Right kidney (tissue), 1 donor: Measurements from ENCODE around the gene KIF12.
"Not testable (repeated sequence)": the region's sequence is repeated elsewhere in the genome, so short reads cannot be mapped to it uniquely, and the experiment has no call there.

Experiments used
- DNase-seq: peaks from one replicate; pipeline ENCODE4 v3.0.0-alpha.2; 2016

Gene KIF12

DNA sequence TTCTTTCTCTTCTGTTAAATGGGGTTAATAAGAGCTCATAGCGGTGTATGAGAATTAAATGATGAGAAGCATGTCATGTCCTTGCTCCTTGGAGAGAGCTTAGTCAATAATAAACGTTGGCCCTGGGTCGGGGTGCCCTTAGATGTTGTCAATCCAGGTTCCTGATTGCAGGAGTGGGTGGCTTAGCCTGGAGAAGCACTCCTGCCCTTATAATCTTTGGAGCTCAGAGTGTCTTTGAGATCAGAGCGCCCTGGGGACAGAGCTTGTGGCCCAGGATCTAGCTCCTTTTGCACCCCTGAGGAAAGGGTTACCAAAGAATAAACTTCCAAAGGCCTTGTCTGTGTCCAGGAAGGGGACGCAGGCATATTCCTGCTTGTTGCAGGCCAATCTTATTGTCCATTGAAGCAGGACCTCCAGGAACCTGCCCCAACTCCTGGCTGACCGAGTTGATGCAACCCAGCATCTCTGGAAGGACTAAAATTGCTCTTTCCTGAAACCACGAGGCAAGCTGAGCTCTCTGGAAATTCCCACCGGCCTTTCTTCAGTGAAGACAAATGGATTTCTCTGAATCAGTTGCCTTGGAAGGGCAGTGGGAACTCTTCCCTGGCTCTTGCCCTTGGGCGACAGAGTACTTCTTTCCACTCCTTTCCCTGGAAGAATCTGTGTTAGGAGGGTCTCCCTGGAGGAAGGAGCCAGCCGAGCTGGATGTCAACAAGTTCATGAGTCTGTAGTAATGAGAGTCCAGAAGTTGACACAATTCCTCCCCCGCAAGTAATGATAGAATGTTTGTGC, 14.6 kb downstream of the KIF12 start:
- no peak for DNase-seq

DNA sequence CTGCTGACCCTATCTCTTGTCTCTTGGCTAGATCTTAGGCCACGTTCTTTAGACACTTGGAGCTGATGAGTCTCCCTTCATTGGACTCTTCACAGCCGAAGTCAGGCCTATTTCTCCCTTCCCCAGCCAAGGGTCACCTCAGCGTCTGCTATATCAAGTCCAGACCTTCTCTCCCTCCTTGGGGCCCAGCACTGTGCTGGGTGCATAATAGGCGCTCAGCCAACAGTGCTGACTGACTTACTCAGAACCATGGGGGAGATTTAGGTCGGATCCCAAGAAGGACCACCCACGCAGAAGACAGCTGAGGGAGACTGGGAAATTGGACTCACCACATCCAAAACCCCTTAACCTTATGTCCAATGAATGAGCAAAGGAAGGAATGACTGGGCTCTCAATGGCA, 15.4 kb downstream of the KIF12 start:
- DNase-seq, result no peak

DNA sequence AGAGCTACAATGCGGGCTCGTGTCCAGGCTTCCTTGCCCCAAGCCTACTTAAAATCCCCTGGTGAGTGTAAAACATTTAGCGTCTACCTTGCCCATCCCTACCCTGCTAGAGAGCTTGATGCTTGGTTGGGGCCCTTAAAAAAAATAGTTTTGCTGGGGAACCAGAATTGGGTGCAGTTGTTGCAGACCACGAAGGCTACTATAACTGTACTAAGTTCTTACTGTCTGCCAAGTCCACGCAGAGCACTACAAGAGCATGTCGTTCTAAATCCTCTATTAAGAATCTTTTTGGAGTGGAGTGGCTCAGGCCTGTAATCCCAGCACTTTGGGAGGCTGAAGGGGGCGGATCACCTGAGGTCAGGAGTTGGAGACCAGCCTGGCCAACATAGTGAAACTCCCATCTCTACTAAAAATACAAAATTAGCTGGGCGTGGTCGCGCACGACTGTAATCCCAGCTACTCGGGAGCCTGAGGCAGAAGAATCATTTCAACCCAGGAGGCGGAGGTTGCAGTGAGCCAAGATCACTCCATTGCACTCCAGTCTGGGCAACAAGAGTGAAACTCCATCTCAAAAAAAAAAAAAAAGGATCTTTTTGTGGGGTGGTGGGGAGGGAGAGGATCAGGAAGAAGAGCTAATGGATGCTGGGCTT, 16.2 kb downstream of the KIF12 start:
- DNase-seq, result not testable (repeated sequence)

DNA sequence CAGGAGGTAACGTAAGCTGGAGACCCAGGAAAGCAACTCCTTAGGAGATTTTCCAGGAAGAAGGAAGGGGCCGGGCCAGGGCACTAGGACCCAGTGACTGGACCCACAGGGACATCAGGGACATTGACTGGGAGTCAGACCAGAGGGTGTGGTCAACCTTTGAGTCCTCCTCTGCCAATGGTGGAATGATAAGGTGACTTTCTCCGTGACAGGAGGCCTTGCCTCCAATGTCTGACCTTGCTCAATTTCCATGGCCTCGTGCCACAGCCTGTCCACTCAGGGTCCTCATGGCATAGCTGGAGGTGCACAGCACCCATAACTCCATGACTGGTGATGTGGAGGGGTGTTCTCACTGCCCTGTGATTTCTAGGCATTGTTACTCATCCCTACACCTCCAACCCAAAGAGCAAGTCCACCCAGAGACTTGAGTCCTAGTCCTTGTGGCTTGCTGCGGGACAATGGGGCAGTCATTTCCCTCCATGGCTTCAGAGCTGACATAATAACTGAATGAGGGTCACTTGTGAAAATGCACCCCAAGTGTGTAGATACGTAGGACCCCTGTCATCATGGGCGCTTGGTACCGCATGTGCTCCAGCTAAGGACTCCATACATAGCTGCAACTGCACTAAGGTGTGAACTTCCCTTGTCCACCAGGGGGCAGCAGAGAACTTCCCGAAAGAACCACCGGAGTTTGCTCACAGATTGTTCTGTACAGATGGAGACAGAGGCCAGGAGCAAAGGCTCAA, 16.9 kb downstream of the KIF12 start:
- DNase-seq, result peak; percentile 69

DNA sequence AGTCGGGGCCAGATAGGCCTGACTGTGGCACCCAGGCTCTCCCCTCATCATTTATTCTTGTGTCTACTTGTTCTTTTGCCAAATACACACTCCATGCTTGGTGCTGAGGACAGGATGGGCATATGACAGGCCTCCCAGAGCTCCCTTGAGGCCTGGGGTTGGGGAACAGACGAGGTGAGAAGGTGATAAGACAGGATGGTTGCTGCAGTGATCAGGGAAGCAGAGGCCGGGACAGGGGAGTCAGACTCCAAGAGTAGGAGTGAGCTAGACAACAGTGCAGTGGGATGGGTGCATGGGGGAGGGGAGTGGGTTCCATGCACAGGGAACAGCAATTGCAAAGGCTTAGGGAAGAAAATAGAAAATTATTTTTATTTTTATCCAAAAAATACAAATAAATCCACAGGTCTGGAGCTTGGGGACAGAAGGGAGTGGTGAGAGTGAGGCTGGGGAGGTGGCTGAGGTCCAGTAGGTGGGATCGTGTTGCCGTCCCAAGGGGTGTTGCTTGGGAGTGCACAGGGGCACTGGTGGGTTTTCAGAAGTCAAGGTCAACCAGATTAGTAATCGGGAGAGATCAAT, 17.6 kb downstream of the KIF12 start:
- no peak for DNase-seq

DNA sequence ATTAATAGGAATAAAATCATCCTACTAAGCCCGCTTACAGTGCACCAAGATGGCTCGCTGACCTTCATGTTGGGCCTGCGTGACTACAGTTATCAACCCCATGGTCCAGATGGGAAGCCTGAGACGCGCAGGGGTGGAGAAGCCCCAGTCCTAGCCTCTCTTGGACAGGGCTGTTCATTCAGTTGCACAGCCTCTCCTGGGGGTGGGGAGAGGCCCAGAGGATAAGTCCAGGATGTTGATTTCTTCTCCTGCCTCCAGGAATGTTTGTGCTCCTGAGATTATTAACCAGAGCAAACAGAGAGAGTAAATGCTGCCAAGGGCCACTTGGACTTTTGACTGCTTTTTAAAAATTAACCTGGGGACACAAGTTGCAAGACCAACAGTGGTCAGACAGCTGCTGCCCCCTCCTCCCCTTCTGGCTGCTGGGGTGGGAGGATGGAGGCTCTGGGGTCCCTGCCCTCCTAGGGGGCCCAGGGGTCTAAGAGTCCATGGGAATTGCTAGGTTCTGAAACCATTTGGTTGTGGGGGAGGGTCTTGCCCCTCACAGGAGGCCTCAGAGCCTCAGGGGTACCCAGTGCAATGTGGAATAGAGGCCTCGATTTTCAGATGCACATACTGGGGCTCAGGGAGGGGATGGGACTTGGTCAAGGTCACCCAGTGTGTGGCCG, 18.2 kb downstream of the KIF12 start:
- peak; percentile 58 for DNase-seq

DNA sequence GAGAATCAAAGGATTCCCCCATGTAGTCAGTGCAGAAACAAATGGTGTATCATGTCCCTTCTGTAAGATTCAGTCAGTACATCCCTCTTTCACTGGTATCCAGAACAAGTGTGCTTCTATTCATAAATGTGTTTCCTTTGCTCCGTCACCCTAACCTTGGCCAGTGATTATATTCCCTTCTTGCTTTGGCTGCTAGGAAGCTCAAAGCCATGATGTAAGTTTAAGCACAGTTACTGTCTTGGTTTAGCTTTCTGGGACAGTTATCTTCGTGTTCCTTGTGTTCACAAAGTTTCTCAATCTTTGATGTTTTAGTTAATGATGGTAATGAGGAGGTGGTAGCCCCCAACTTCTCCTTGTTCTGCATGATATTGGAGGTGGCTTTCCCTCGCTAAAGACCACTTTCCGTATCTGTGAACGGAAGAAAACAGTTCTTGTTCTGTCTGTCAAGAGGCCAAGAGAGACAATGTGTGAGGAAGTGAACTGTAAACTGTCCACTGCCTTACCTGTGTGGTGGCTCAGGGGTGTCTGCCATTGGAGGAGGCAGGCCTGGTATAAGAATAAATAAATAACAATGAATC, 18.8 kb downstream of the KIF12 start:
- no peak for DNase-seq

DNA sequence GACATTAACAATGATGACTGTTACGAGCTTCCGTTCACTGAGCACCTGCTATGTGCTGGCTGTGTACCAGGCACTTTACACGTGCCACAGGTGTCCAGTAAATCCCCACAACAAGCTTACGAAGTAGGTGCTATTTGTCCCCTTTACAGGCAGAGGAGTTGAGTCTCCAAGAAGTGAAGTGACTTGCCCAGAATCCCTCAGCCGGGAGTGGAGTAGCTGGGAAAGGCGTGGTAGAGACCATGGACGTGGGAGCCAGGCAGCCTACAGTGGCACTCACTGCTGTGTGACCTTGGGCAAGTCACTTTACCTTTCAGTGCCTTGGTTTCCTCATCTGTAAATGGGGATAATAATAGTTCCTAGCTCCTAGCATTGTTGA, 20.3 kb downstream of the KIF12 start:
- no peak for DNase-seq

DNA sequence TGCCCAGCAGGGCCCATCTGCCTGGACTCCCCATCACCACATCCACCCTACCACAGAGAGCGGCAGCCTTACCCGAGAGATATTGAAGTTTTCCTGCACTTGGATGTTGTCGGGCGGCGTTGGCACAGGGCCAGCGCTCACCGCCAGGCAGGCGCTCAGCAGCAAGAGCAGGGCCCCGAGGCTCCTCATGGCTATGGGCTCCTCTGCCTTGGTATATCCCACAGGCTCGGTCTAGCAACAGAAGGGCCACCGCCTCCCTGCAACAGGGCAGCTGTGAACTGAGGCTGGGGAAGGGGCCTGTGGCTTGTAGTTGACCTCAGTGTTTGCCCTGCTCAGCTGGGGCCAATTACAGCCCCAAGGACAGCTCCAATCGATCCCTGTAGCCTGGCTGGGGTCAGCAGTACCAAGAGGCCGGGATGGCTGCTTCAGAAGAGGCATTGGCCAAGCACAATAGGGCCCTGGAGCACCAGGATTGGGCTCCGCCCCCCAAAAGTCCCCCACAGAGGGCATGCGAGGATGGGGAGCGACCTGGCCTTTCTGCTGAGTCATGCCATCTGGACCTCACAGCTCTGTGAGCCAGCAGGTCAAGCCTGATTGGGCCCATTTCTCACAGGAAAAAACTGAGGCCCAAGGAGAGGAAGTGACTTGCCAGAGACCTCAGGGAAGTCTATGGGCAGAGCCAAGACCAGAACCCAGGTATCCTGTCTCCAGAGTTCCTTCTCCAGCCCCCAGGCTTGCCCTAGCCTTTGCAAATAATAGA, 20.9 kb downstream of the KIF12 start, which contains the start of gene AMBP:
AMBP (minus strand) TSS at position 280 of the 760 bp plus-strand sequence; CDS start at position 189, 91 bp downstream.
- DNase-seq, result no peak

DNA sequence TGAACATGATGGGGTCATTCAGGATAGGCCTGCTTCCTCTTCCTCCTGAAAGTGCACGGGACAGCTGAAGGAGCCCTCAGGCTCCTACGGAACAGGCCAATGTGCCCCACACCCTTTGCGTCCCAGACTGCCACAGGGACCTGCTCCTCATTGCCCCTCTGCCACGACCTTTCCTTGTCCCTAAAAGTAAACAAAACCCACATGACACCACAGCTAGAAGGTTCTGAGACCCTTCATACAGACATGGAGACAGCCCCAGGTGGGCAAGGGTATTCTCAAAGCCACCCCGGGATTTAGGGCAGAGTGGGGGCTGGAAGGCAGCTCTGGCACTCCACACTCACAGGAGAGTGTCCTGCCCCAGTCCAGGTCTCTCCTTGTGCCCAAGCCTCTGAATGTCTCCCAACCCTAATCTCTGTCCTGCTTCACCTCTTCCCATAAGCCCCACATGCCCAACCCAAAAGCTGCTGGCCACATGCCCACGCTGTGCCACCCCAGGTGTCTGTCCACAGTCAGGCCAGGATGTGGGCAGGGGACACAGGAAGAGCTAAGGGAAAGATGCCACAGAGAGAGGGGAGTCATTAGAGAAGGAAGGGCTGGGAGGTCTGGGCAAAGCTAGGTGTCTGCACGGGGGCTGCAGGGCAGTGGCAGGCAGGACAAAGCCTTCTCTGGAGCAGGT, 21.8 kb downstream of the KIF12 start:
- DNase-seq, result no peak

DNA sequence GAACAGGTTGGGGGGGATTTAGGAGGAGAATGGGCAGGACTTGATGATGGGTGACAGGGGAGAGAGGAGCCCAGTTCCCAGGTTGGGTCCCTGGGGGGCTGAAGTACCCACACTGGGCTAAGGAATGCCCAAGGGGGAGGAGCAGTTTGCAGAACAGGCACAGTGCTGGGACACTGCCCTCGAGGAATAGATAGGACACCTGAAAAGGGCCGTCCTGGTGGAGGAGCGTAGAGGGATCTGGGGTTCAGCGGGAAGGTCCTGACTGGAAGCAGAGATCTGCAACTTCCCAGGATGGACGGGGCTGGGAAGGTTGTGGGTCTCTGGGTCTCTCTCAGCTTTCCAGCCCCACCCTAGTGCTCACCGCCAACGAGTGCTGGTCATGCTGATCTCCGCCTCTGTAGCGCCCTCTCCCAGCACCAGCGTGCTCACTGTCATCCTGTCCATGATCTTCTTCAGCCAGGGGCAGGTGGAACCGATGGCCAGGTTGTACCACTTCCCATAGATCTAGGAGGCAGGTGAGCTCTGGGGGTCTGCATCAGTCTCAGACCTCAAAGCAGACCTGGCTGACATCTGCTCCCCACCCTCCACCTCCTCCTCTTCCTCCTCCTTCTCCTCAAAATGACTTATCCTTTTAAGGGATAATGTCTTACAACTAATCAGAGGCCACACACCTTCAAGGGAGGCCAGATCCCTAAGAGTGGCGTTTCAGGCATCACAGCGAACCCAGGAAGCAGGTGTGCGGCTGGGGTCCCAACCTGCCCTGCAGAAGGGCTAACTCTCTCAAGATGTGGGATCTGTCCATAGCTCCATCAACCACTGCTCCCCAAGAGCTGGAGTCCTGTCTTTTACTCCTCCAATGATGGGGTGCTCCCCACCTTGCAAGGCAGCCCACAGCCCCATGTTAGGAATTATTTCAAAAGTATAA, 22.6 kb downstream of the KIF12 start:
- no peak for DNase-seq

DNA sequence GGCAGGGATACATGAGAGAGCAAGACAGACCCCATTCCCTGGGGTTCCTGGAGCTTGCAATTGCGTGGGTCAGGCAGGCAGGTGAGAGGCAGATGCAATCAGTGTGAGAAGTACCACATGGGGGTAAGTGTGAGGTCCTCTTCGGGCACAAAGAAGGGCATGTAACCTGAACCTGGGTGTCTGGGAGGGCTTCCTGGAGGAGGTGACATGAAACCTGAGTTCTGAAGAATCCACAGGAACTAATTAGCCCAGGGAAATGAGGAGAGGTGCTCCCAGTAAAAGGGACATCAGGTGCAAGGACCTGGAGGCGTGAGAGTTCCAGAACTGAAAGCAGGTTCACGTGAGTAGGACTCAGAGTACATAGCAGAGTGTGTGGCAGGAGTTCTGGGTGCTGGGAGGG, 23.5 kb downstream of the KIF12 start:
- DNase-seq, result no peak

DNA sequence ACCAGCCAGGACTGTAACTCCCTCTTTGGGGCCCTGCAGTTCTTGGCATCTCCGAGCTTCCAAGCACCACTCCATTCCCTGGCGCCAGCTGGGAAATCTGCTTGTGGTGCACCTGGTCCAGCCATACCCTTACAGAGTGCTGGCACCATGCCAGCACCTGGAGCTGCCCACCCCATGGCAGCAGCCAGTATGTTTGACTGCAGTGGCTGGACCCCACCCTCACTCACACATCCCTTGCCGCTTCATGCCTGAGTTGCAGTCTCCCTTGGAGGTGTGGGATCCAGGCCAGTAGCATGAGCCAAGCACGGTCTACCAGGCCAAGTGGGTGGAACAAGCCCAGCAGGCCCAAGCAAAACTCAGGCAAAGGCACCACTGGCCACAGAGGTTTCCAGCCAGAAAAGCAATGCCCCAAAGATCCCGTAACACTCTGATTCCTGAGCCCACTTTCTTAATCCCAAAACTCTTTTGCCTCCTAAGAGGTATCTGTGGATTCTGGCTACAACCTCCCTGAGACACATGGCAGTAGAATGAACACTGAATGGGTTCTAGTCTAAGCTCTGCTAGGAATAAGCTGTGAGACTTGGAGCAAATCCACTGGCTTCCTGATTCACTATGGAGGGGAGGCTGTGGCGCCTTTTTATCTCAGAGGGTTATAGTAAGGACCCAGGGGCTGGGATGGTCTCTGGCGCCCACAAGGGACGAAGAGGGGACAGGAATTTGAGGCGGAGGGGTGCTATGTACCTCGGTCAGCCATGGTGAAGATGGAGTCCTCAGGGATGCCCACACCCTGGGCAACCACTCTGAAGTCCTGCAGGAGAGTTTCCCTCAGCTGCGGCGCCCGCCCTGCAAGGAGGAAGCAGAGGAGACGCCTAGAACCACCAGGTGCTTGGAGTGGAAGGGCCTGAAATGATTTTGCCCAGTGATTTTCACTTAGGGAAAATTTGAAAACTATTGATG, 26.6 kb downstream of the KIF12 start:
- DNase-seq, result no peak

DNA sequence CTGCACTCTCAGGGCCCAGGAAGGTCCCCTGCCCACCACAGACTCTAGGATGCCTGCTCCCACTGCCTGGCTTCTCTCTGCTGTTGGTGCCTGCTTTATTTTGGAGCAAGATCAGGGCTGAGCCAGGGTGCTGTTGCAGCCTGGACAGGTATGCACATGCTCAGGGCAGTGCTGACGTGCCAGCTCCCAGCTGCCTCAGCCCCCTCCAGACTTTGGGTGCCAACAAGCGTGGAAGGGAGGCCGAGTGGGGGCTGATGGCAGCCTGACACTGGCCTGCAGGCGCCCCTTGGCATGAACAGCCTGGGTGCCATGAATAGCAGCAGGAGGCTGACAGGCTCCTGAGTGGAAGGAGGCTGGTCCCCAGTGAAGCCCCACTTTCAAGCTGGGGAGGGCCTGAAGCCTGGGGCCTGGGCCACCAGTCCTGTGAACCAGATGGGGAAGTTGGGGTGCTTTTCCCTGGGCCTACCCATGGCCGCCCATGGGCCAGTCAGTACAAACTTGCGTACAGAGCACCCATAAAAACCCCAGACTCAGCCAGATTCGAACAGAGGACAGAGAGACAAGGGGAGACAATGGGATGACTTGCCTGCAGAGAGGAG, 27.8 kb downstream of the KIF12 start:
- DNase-seq, result no peak

DNA sequence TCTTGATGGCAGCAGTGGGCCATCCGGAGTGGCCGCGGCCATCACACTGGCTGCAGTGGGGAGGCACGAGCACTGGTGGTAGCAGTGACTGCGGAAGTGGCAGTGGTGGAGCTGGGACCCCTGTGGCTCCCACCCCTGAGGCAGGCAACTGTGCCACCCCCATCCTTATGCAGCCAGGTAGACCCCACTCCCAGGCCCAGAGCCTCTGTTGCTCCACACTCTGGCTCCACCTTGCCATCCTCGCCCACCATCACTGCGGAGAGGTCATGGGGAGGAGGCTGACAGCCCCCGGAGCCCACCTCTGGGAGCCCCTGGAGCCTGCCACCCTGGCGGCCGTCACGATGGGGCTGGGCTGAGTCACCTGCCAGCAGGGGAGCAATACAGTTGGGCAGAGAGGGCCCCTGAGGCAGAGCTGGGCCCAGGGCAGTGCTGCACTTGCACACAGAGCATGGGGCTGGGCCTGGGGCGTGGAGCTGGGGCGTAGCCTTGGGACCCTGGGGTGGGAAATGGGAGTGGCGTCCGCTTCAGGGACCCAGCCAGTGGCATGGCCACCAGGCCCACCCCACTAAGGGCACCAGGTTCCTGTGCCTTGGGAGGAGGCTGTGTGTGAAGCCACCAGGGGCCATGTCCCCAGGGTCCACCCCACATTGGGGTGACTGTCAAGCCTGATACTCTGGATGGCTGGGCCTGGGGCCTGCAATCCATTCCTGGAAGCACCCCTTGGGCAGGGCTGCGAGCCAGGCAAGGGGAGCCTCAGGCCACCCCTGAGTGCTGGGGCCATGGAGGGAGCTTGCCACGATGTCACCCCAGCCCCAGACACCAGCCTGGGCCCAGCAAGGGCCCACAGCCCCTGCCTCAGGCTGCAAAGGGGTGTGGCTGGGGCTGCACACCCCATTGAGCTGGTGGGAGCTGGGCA, 28.6 kb downstream of the KIF12 start:
- DNase-seq, result no peak

DNA sequence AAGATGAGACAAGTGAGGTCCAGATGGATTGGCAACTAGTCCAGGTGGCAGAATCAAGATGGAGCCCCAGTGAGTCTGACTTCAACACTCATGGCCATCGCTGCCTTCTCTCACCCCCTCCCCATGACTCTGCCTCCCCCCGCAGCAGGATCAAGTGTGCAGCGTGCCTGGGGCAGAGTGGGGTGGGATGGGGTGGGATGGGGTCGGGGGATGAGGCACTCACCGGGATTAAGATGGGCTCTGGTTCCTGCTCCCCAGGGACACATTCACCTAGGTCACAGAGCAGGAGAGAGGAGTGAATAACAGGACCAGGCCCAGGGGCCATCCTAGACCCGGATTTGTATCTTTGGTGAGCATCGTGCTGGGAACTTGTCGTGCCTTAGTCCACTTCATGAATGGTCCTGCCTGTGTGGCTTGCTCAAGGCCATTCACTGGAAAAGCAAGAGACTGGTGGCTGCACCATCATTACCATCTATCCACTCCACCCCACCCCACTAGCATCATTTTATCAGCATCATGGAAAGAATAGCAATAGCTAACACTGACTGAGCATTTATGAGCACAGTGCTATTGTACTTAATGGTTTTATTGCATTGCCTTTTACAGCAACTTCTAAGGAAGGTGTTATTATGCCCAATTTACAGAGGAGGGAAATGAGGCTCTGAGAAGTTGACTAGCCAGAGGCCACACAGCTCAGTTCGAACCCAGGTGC, 29.5 kb downstream of the KIF12 start:
- DNase-seq, result no peak
